ENCODE results near the gene ALDH18A1.

The ALDH18A1 gene

DNA sequence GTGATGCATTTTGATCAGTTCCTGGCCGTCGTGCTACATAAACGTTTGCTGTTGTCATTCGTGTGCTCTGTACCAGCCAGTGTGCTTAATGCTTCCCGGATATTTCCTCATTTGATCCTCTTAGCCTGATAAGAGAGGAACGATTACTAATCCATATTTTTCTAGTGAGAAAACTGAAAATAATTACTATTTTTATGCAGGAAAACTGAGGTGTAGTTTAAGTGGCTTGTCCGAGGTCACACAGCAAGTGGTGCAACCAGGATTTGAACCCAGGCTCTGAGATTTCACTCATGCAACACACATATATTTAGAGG is 94.7 kb downstream of the ALDH18A1 start:
- no peak overlapping the region for H3K4me3 ChIP-seq (ENCODE audit: low read depth, low read length)
- DNase-seq (ENCODE audit: low read depth), result no peak
- TF ChIP-seq, protein P1, sequence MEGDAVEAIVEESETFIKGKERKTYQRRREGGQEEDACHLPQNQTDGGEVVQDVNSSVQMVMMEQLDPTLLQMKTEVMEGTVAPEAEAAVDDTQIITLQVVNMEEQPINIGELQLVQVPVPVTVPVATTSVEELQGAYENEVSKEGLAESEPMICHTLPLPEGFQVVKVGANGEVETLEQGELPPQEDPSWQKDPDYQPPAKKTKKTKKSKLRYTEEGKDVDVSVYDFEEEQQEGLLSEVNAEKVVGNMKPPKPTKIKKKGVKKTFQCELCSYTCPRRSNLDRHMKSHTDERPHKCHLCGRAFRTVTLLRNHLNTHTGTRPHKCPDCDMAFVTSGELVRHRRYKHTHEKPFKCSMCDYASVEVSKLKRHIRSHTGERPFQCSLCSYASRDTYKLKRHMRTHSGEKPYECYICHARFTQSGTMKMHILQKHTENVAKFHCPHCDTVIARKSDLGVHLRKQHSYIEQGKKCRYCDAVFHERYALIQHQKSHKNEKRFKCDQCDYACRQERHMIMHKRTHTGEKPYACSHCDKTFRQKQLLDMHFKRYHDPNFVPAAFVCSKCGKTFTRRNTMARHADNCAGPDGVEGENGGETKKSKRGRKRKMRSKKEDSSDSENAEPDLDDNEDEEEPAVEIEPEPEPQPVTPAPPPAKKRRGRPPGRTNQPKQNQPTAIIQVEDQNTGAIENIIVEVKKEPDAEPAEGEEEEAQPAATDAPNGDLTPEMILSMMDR (IDR thresholded peaks at IDR 0.05; ENCODE audit: low read depth, low read length), result no peak
- TF ChIP-seq MYC (IDR thresholded peaks at IDR 0.05; ENCODE audit: low read depth, low read length) (no peak), POLR2A (IDR thresholded peaks at IDR 0.05; ENCODE audit: extremely low read depth, insufficient read length) (no peak)
- TF ChIP-seq, protein P2, sequence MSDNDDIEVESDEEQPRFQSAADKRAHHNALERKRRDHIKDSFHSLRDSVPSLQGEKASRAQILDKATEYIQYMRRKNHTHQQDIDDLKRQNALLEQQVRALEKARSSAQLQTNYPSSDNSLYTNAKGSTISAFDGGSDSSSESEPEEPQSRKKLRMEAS (IDR thresholded peaks at IDR 0.05; ENCODE audit: low read depth, low read length), result no peak

DNA sequence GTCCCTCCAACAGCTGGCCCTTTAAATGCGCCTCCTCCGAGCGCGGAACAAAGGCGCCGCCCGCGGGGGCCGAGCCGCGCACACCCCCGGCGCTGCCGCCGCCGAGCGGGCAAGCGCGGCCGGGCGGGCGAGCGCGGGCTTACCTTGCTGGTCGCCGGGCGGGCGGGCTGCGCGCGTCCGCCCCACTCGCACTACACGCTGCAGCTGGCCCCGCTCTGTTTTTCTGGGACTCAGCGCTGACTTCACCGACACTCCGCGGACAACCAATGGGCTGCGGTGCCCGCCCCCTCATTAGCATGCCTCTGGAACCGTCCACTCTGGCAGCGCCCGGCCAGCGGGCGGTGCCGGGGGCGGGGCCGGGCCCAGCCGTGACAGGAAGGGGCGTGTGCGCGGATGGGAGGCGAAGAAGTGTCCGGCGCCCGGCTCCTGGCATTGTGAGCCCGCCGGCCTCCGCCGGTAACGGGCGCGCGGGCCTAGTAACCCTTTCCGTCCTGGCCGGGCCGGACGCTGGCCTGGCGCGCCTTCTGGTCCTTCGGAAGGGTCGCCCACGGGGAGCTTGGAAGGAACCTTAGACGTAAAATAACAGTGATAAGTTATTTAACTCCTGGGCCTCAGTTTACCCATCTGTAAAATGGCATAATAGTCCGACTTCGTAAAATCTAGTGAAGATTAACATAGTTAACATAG is 95.2 kb downstream of the ALDH18A1 start, which contains the start of gene SORBS1:
TSS of gene SORBS1 (minus strand) at position 195 of the 687 bp plus-strand sequence. CDS start 120,236 bp downstream, outside the sequence.
- TF ChIP-seq, protein P2 (IDR thresholded peaks at IDR 0.05; ENCODE audit: low read depth, low read length), result peak; percentile 9; the same call in 1 of the 2 replicates
- peak; percentile 25 for TF ChIP-seq POLR2A (IDR thresholded peaks at IDR 0.05; ENCODE audit: extremely low read depth, insufficient read length)
- TF ChIP-seq MYC (IDR thresholded peaks at IDR 0.05; ENCODE audit: low read depth, low read length), result no peak; the same call in 1 of the 2 replicates
- TF ChIP-seq, protein P1 (IDR thresholded peaks at IDR 0.05; ENCODE audit: low read depth, low read length), result no peak

DNA sequence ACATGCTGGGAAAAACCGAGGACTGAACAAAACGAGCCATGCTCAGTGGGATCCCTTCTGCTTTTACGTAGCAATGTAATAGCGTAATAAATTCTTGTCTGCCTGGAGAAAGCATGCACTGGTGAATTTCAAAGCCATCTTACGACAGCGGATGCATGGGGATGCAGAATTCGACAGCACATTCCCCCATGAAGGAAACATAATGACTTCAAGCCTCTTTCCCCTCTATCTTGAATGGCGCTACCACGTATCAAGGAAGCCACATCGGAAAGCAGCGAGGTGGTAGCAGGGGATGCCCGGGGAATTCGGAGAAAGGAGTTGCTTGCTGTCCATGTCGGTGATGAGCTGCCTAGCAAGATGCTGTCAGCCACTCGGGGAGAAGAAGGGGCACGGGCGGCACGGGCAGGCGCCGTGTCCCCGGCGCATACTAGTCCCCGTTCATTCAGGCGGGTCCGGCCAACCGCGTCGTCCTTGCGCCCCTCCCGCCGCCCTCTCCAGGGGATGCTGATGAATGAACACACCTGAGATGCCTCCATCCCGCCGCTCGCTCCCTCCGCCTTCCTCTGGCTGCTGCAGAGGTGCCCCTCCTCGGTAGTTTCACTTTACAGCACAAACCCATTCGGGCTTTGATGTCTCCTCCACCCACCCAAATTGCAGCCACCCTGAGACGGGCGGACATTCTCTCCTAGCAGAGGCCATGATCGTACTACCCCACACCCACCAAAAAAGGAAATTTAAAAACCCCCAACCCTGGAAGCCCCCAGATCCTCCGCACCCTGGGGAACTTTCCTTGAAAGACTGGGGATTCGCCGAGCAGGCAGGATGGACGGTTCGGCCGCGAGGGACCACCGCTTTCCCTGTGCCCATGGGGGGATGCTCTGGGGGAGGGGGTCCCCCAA is 96.0 kb downstream of the ALDH18A1 start:
- peak; percentile 18 for DNase-seq (ENCODE audit: low read depth)
- TF ChIP-seq, protein P2 (IDR thresholded peaks at IDR 0.05; ENCODE audit: low read depth, low read length), result no peak
- TF ChIP-seq POLR2A (IDR thresholded peaks at IDR 0.05; ENCODE audit: extremely low read depth, insufficient read length), result no peak
- no peak for TF ChIP-seq MYC (IDR thresholded peaks at IDR 0.05; ENCODE audit: low read depth, low read length)
- TF ChIP-seq, protein P1 (IDR thresholded peaks at IDR 0.05; ENCODE audit: low read depth, low read length), result no peak

More for the DNA sequence above, 95.2 kb downstream of the ALDH18A1 start, which contains the start of gene SORBS1:
- peak; percentile 97 for DNase-seq (ENCODE audit: low read depth)
- peak within 1 kb of the TSS; percentile 62 for H3K4me3 ChIP-seq (ENCODE audit: low read depth, low read length)

DNA sequence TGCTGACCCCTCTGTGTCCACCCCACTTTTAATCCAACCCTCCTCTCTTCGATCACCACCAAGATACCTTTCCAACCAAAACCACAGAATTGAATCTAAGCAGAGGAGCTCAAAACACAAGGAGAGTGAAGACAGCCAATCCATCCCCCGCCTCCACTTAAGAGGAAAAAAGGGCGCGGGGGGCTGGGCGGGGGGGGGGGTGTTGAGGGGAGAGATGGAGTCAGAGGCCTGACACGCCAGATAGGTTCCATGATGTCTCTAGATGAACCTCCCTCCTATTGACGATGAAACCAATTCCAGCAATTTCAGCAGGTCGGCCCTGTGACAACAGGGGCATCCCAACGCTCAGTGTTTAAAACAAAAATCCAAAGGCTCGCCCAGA is 96.6 kb downstream of the ALDH18A1 start:
- DNase-seq (ENCODE audit: low read depth), result no peak
- H3K4me3 ChIP-seq (ENCODE audit: low read depth, low read length), result no peak overlapping the region
- TF ChIP-seq, protein P2 (IDR thresholded peaks at IDR 0.05; ENCODE audit: low read depth, low read length), result no peak
- no peak for TF ChIP-seq MYC (IDR thresholded peaks at IDR 0.05; ENCODE audit: low read depth, low read length)
- TF ChIP-seq, protein P1 (IDR thresholded peaks at IDR 0.05; ENCODE audit: low read depth, low read length), result no peak
- no peak for TF ChIP-seq POLR2A (IDR thresholded peaks at IDR 0.05; ENCODE audit: extremely low read depth, insufficient read length)

More for the DNA sequence above, 96.0 kb downstream of the ALDH18A1 start:
- peak overlapping the region; percentile 62 for H3K4me3 ChIP-seq (ENCODE audit: low read depth, low read length)

DNA sequence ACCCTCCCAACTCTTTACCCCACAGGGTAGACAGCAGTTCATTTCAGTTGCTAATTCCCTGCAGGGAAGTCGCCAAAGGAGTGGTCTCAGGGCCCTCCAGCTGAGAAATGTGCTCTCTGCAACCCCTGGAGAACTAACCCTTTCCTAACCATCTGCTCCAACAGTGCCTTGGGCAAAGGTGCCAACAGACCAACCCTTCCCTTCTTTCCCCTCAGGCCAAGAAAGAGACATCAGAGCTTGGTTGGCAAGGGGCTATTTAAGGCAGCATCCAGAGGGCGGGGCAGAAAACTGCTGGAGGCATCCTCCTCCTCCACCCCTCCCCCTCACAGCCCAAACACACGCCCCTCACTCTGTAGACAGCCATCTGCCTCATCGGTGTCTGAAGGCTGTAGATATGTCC is 97.0 kb downstream of the ALDH18A1 start:
- TF ChIP-seq, protein P1 (IDR thresholded peaks at IDR 0.05; ENCODE audit: low read depth, low read length), result no peak
- TF ChIP-seq, protein P2 (IDR thresholded peaks at IDR 0.05; ENCODE audit: low read depth, low read length), result no peak
- TF ChIP-seq POLR2A (IDR thresholded peaks at IDR 0.05; ENCODE audit: extremely low read depth, insufficient read length), result no peak
- TF ChIP-seq MYC (IDR thresholded peaks at IDR 0.05; ENCODE audit: low read depth, low read length), result no peak
- H3K4me3 ChIP-seq (ENCODE audit: low read depth, low read length), result no peak overlapping the region
- DNase-seq (ENCODE audit: low read depth), result no peak

Data from NB4 (cell line).